Body of pancreas (tissue), 4 donors: ENCODE measurements around the gene DNAH10. TPM values are rescaled to one million over a fixed set of nuclear protein-coding genes. Genes with fewer than 3 reads are reported as not detected.

Experiments used
- ATAC-seq: fragments of 150-250 bp; one replicate; pipeline ENCODE4 v1.9.1; 2016
- DNase-seq, 4 donors: peaks; one replicate each; pipeline ENCODE4 v3.0.0-alpha.2; 2019
- H3K27ac ChIP-seq, 4 donors: fragments of 200-600 bp; sonication (generic); 1 replicate in 3 of 4; 2 replicates in 1 of 4; pipeline versions ENCODE4 v1.5.1 to v1.6.1; 2016 to 2019; ENCODE audit warnings: mild to moderate bottlenecking in 1 of 4, mixed read lengths in 1 of 4, moderate library complexity in 1 of 4
- H3K27me3 ChIP-seq, 2 donors: fragments of 200-600 bp; sonication (generic); one replicate each; pipeline ENCODE4 v1.6.0; 2016; ENCODE audit warnings: mild to moderate bottlenecking in 1 of 2
- H3K36me3 ChIP-seq, 2 donors: fragments of 200-600 bp; sonication (generic); replicated peaks in 1 of 2; 2 replicates each; pipeline ENCODE4 v1.5.1; 2016; ENCODE audit warnings: low read depth in 2 of 2; ENCODE audit not compliant: insufficient read depth in 1 of 2
- H3K4me1 ChIP-seq: fragments of 200-600 bp; sonication (generic); one replicate; pipeline ENCODE4 v1.6.0; 2016
- H3K4me3 ChIP-seq, 2 donors: fragments of 200-600 bp; sonication (generic); 1 replicate in 1 of 2; 2 replicates in 1 of 2; pipeline ENCODE4 v1.5.1; 2016 to 2019
- H3K9me3 ChIP-seq, 3 donors: fragments of 200-600 bp; sonication (generic); 1 replicate in 2 of 3; 2 replicates in 1 of 3; pipeline ENCODE4 v1.5.1; 2016
- CTCF ChIP-seq, 7 experiments: fragments of 450-650 bp in 4 of 7; fragments of 200-600 bp in 3 of 7; sonication (generic) in 3 of 7; IDR thresholded peaks; one replicate each; pipeline ENCODE4 v1.5.1; 2016 to 2019; ENCODE audit warnings: antibody characterized with exemption in 7 of 7
- POLR2A ChIP-seq, 3 donors: fragments of 450-650 bp; IDR thresholded peaks; one replicate each; pipeline ENCODE4 v1.6.1; 2016; ENCODE audit warnings: antibody characterized with exemption in 3 of 3, mild to moderate bottlenecking in 2 of 3
- WGBS, 2 donors: methylation state at CpG; one replicate each; pipeline ENCODE4 v1.1.5; 2017; 5-methylcytosine and 5-hydroxymethylcytosine counted together
- intact Hi-C: fragments of 100-400 bp; cut with DNase I; formaldehyde crosslinking; loops from one replicate; pipeline ENCODE4 v1.15.1; 2023
- total RNA-seq, 2 donors: library from RNA; depleted of rRNA; stranded (reverse); fragments of >200 nt; gene quantifications; one replicate each; pipeline ENCODE4 v1.1.0, GENCODE V29; 2016

The DNAH10 gene
- total RNA-seq, 2 donors from 2014 or later = 0.26 TPM; not detected in 1

GRCh38 chr12:123942238-123942653 is 180.1 kb downstream of the DNAH10 start:
- peaks cover 1 to 7% of the 10 kb centered on the region in 2 donors for H3K36me3 ChIP-seq
- intact Hi-C loops = no loop called here
- no peak for ATAC-seq

GRCh38 chr12:123942911-123943648 is 181.0 kb downstream of the DNAH10 start:
- H3K4me3 ChIP-seq = no peak overlapping the region

More at GRCh38 chr12:123942238-123942653, 180.1 kb downstream of the DNAH10 start:
- no peak for DNase-seq
- no peak overlapping the region for H3K27ac ChIP-seq
- no peaks in the 10 kb centered on the region for H3K4me1 ChIP-seq
- H3K9me3 ChIP-seq = no peaks in the 10 kb centered on the region
- WGBS, 2 donors = 93 to 94% methylated on average over 9 to 10 of the region's 10 CpGs
- H3K4me3 ChIP-seq = no peak overlapping the region
- H3K27me3 ChIP-seq = no peaks in the 10 kb centered on the region
- TF ChIP-seq CTCF (IDR thresholded peaks at IDR 0.05) (no peak), POLR2A (IDR thresholded peaks at IDR 0.05) (no peak)

DNA sequence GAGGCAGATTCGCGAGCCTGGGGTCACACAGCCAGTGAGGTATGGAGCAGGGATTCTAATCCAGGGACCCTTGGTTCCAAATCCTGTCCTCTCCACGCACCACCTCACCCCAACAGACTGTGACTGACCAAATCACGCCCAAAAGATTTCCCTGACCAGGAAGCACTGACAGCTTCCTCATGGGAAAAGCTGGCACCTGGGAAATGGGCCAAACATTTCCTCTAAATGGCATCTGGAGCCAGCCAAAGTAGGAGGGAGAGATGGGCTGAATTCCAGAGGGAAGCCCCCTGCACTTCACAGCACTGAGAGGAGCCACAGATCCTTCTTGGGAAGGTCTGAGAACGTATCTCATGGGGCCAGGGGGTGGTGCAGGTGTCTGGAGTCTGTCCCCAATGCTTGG is 181.7 kb downstream of the DNAH10 start:
- intact Hi-C loops = no loop called here
- peaks cover 1 to 7% of the 10 kb centered on the region in 2 donors for H3K36me3 ChIP-seq
- ATAC-seq (no peak), DNase-seq (no peak)
- H3K4me1 ChIP-seq = no peaks in the 10 kb centered on the region
- H3K4me3 ChIP-seq = no peak overlapping the region
- no peak for TF ChIP-seq POLR2A (IDR thresholded peaks at IDR 0.05)
- no peak for TF ChIP-seq CTCF (IDR thresholded peaks at IDR 0.05)
- H3K27ac ChIP-seq = no peak overlapping the region
- WGBS, 2 donors = 78 to 91% methylated on average over 5 of the region's 5 CpGs
- no peaks in the 10 kb centered on the region for H3K9me3 ChIP-seq
- no peaks in the 10 kb centered on the region for H3K27me3 ChIP-seq

More at GRCh38 chr12:123942911-123943648, 181.0 kb downstream of the DNAH10 start:
- WGBS, 2 donors = 86 to 94% methylated on average over 2 to 16 of the region's 16 CpGs
- Histone ChIP-seq H3K27me3 (no peaks in the 10 kb centered on the region), H3K27ac (no peak overlapping the region), H3K36me3 (peaks cover 1 to 7% of the 10 kb centered on the region in 2 donors), H3K9me3 (no peaks in the 10 kb centered on the region), H3K4me1 (no peaks in the 10 kb centered on the region)
- intact Hi-C loops = no loop called here
- DNase-seq (no peak), ATAC-seq (no peak)
- no peak for TF ChIP-seq POLR2A (IDR thresholded peaks at IDR 0.05)
- TF ChIP-seq CTCF (IDR thresholded peaks at IDR 0.05) = no peak

- H3K27me3 ChIP-seq = no peaks in the 10 kb centered on the region
- H3K9me3 ChIP-seq = no peaks in the 10 kb centered on the region
- WGBS, 2 donors = 81 to 95% methylated on average over 10 of the region's 10 CpGs
- H3K4me3 ChIP-seq = no peak overlapping the region
- ATAC-seq (no peak), DNase-seq (no peak)
- TF ChIP-seq POLR2A (IDR thresholded peaks at IDR 0.05) (no peak), CTCF (IDR thresholded peaks at IDR 0.05) (no peak)
- H3K27ac ChIP-seq = no peak overlapping the region
- peaks cover 1 to 7% of the 10 kb centered on the region in 2 donors for H3K36me3 ChIP-seq
- intact Hi-C loops = no loop called here
- H3K4me1 ChIP-seq = no peaks in the 10 kb centered on the region
Measured at GRCh38 chr12:123944696-123945095, 182.6 kb downstream of the DNAH10 start.
